ENCODE results near the gene P2RX1.

DNA sequence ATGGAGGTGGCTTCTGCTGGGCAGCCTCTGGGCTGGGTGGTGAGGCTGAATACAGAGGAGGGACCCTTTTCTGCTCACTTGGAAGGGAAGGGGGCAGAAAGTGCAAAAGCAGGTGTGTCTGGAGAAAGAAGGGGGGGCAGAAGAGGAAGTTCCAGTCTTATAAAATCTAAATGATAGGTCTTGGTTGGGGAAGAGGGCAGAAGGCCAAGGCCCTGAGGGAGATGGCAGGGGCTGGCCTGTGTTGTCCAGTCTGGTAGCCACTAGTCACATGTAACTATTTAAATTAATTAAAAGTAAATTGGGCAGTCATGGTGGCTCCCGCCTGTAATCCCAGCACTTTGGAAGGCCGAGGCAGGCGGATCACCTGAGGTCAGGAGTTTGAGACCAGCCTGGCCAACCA is 20.9 kb downstream of the P2RX1 start:
- no peak for TF ChIP-seq GATA2 (IDR thresholded peaks at IDR 0.05; ENCODE audit: low read depth, low read length)
- no peak for TF ChIP-seq GATA3 (IDR thresholded peaks at IDR 0.05; ENCODE audit: low read depth, low read length)

All from SH-SY5Y (cell line).